GM21528 (cell line): ENCODE measurements around the gene MAP4K1.
"Not testable (repeated sequence)": the region's sequence is repeated elsewhere in the genome, so short reads cannot be mapped to it uniquely, and the experiment has no call there.

Experiments
- ATAC-seq: cut with Tn5 transposase; IDR thresholded peaks from one replicate; pipeline ENCODE4 v1.9.1; 2021; ENCODE audit warnings: mild to moderate bottlenecking, moderate library complexity; ENCODE audit not compliant: unreplicated experiment, low FRiP score

MAP4K1 gene

GRCh38 chr19:38579304-38579703 is 38.4 kb downstream of the MAP4K1 start:
- ATAC-seq: not testable (repeated sequence)

DNA sequence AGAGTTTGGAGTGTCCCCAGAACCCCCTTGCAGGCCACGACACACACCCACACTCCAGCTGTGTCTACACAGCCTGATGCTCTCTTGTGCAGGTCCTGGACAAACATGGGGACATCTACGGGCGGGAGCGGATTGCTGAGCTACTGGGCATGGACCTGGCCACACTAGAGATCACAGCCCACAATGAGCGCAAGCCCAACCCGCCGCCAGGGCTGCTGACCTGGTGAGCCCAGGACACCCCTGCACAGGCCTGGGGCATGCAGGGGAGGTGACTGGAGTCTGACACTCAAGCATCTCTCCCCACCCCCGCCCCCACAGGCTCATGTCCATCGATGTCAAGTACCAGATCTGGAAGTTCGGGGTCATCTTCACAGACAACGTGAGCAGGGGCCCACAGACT is 39.9 kb downstream of the MAP4K1 start:
- no peak for ATAC-seq

DNA sequence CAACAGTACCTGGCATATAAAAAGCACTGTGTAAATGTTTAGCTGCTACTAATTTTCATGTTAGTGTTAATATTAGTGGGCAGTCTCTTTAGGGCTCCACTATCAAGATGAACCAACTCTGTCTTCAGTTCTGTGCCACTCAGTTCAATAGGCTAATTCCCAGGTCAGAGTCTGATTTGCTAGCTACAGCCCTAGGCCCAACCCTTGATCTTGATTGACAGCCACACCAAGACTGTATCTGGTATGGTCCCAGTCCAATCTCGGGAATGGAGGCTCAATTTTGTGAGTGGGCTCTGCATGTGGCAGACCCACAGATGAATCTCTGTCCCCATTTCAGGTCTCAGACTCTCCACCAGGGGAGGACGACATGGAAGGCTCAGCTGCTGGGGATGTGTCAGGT is 46.1 kb downstream of the MAP4K1 start:
- ATAC-seq: no peak

GRCh38 chr19:38569368-38569983 is 48.3 kb downstream of the MAP4K1 start:
- ATAC-seq: no peak

GRCh38 chr19:38565691-38566105 is 52.1 kb downstream of the MAP4K1 start:
- no peak for ATAC-seq

- no peak for ATAC-seq
These were observed 52.6 kb downstream of the MAP4K1 start for GRCh38 chr19:38564981-38565690.

DNA sequence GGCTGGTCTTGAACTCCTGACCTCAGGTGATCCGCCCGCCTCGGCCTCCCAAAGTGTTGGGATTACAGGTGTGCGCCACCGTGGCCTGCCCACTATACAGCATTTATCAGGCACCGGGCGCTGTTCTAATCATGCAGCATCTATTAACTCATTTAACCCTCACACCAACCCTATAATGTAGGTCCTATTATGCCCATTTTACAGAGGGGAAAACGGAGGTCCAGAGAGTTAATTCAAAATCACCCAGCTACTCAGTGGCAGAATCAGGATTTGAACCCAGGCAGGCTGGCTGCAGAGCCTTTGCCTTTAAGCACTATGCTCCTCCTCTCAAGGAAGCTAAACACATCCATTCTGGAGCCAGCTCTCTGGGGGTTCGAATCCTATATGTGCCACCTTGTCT is 54.3 kb downstream of the MAP4K1 start:
- no peak for ATAC-seq

DNA sequence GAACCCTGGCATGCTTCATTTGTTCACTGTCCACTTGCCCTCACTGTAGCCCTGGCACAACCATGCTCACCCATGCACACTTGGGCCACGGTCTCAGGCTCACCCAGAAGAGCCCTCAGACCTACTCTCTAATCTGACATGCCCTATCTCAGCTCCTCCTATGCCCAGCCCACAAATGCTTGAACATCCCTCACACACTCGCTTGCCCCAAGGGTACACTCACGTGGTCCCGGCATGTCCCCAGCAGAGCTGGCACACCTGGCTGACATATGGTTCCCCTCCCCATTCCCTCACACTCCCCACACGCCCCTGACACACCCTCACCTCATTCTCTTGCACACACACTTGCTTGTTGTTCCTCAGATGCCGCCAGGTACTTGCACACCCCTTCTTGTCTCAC is 55.7 kb downstream of the MAP4K1 start:
- no peak for ATAC-seq

DNA sequence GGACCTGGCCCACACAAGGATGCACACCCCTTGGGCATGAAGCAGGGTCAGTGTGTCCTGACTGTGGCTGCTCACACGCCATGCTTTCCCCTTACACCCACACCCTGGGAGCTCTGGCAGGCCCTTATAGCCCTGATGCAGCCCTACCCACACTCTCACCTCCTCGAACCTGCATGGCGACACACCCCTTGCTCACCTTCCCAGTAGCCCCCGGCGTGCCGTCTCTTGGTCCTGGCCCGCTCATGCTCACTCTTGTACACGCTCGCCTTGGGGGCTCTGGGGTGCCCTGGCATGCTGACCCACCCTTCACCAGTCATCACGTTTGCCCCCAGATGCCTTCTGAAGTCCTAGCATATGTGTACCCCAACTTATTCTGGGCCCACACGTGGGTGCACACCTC is 56.1 kb downstream of the MAP4K1 start:
- ATAC-seq: no peak

- ATAC-seq: no peak
These were observed 56.6 kb downstream of the MAP4K1 start for GRCh38 chr19:38561053-38561606.

DNA sequence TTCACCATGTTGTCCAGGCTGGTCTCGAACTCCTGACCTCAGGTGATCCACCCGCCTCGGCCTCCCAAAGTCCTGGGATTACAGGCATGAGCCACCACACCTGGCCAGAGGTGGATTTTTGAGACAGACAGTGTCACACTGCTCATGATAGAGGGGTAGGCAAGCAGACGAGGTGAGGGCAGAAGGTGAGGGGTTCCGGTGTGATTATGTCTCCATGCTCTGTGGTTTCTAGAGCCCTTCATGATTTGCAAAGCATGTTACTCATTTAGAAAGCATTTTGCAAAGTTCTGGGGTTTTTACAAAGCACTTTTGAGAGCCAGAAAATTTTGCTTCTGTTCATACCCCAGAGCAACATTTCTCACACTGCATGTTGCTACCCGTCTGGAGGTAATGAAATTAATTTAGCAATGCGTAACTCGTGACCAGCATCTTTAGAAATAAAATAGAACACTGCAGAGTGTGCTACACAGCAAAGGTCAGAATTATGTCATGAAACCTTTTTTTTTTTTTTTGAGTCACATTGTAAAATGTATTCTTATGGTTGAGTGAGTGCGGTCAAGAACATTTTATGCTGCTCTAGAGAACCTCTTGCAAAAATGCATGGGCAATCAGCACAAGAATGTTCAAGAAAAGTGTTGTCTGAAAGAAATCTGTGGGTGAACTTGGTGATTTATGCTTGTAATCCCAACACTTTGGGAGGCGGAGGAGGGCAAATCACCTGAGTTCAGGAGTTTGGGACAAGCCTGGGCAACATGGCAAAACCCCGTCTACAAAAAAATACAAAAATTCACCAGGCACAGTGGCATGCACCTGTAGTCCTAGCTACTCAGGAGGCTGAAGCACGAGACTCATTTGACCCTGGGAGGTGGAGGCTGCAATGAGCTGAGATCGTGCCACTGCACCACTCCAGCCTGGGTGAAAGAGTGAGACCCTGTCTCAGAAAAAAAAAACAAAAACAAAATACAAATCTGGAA is 58.0 kb downstream of the MAP4K1 start:
- ATAC-seq: peak; percentile 64

DNA sequence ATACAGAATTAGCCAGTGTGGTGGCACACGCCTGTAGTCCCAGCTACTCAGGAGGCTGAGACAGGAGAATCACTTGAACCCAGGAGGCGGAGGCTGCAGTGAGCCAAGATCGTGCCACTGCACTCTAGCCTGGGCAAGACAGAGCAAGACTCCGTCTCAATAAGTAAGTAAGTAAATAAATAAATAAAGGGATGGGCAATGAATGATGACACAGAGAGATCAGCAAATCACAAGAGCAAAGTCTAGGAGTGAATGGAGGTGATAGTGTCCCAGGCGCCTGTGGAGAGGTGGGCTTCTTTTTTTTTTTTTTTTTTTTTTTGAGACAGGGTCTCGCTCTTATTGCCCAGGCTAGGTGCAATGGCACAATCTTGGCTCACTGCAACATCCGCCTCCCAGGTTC is 58.8 kb downstream of the MAP4K1 start:
- not testable (repeated sequence) for ATAC-seq

DNA sequence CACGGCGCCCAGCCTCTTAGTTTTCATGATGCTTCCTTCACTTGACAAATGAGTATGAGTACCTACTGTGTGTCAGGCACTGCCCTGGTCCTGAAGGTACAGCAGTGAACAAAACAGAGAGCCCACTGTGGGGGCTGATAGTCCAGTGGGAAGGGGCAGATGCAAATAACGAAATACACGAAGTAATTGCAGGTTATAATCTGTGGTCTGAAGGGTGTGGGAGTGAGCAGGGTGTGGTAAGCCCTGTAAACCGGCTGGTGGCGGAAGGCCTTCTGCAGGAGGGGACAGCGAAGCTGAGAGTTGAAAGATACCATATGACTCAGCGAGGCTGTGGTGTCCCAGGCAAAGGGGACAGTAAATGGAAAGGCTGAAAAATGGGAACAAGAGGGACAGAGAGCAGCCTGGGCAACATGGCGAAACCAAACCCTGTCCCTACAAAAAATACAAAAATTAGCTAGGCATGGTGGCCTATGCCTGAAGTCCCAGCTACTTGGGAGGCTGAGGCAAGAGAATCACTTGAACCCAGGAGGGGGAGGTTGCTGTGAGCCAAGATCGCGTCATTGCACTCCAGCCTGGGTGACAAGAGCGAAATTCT is 60.5 kb downstream of the MAP4K1 start:
- peak; percentile 38 for ATAC-seq

DNA sequence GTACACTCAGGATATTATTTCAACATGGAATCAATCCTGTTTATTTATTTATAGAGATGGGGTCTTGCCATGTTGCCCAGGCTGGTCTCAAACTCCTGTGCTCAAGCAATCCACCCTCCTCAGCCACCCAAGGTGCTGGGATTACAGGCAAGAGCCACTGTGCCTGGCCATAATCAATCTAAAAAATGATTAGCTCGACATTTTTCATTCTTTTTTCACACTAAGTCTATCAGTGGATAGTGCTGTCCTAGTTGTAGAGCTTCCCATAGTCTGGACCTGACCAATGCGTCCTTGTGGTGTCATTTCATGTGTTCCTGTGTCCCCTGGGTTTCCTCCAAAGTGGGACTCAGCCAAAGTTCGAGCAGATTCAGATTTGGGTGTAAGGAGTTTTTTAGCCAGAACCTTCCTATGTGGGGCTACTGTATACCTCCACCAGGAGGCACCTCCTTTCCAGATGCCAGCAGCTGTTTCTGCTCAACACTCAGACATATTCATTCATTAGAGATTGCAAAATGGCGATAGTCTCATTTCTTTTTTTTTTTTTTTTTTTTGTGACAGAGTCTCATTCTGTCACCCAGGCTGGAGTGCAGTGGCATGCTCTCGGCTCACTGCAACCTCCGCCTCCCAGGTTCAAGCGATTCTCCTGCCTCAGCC is 61.1 kb downstream of the MAP4K1 start:
- no peak for ATAC-seq

DNA sequence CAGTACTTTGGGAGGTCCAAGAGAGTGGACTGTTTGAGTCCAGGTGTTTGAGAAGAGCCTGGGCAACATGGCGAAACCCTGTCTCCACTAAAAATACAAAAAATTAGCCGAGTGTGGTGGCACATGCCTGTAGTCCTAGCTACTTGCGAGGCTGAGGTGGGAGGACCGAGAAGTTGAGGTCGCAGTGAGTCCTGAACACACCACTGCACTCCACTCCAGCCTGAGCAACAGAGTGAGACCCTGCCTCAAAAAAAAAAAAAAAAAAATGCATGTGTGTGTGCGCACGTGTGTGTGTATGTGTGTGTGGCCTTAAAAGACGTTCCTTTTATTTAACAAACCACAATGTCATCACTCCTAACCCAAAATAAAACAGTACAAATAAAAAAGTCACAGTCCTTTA is 62.6 kb downstream of the MAP4K1 start:
- no peak for ATAC-seq

DNA sequence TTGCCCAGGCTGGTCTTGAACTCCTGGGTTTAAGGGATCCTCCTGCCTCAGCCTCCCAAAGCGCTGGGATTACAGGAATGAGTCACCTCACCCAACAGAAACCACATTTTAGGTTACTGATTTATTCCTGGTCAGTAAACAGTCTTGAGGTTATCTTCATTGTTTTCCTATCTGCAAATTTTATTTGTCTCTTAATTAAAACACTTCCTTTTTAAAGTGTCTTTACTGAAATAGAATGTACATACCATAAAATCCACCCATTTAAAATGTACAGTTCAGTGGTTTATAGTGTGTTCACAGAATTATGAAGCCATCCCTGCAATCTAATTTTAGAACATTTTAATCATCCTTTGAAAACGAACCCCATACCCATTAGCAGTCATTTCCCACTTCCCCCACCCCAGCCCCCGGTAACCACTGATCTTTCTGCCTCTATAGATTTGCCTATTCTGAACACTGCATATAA is 63.0 kb downstream of the MAP4K1 start:
- no peak for ATAC-seq

DNA sequence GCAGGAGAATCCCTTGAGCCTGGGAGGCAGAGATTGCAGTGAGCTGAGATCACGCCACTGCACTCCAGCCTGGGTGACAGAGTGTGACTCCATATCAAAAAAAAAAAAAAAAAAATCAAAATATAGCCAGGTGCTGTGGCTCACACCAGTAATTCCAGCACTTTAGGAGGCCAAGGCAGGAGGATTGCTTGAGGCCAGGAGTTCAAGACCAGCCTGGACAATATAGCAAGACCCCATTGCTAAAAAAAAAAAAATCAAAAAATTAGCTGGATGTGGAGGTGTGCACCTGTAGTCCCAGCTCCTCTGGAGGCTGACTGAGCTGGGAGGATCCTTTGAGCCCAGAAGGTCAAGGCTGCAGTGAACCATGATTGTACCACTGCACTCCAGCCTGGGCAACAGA is 64.5 kb downstream of the MAP4K1 start:
- not testable (repeated sequence) for ATAC-seq

DNA sequence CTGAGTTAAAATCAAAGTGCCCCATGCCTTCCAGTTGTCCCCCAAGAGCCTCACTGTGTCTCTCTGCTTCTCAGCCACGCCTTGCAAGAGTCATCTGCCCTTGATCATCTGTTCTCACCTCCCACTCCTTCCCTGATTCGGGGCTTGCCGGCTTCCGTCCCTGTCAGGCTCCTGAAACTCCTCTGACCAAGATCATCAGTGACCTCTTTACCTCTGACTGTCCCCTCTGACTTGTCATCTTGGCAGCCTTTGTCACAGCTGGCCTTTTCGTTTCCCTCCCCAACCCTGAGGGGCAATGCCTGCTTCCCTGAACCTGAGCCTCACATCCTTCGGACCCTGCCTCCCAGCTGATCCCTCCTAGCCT is 66.3 kb downstream of the MAP4K1 start:
- ATAC-seq: no peak

DNA sequence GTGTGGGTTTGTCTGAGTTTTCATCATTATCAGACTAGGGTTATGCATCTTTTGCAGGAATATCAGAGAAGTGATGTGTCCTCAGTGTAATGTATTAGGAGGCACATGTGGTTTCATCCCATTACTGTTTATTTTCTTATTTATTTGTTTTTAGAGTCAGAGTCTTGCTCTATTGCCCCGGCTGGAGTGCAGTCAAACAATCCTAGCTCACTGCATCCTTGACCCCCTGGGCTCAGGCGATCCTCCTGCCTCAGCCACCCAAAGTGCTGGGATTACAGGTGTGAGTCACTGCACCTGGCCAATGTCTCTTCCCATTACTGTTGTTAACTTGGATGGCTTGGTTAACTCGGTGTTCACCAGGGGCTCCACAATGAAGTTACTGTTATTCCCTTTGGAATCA is 67.4 kb downstream of the MAP4K1 start:
- ATAC-seq: no peak

DNA sequence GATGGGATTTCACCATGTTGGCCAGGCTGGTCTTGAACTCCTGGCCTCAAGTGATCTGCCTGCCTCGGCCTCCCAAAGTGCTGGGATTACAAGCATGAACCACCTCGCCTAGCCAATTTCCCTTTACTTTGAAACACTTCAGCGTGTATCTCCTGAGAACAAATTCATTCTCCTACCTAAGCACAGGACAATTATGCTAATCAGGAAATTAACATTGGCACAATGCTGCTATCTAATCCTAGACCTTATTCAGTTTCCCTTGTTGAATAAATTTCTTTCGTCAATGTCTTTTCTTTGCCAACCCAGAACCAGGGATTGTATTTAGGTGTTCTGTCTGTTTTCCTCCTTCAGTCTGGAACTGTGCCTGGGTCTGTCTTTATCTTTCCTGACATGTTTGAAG is 67.8 kb downstream of the MAP4K1 start:
- ATAC-seq: no peak
